GM12892 (cell line): ENCODE data around the gene COG5.

ENCODE experiments used
- DNase-seq: peaks from one replicate; pipeline ENCODE4 v3.0.0; 2011; ENCODE audit not compliant: insufficient read length
- FAIRE-seq: peaks from 2 replicates; lab custom pipeline; 2011; peaks lifted over from hg19 to GRCh38; lab: Jason Lieb, UNC
- POLR2A ChIP-seq: IDR thresholded peaks from 2 replicates; pipeline ENCODE4 v1.6.1; 2011; ENCODE audit warnings: low read depth, low read length, control low read depth
- POLR2AphosphoS5 ChIP-seq: IDR thresholded peaks from 2 replicates; pipeline ENCODE4 v1.6.1; 2011; ENCODE audit warnings: low read depth, low read length, control low read depth
- TAF1 ChIP-seq: IDR thresholded peaks from 2 replicates; pipeline ENCODE4 v1.6.1; 2011; ENCODE audit warnings: low read depth, mild to moderate bottlenecking, control low read depth, low read length, borderline replicate concordance

Gene COG5

GRCh38 chr7:107373354-107373753, 190.4 kb downstream of the COG5 start:
- FAIRE-seq (no peak), DNase-seq (no peak)
- no peak for TF ChIP-seq POLR2AphosphoS5
- no peak for TF ChIP-seq POLR2A
- TF ChIP-seq TAF1 = no peak

- TF ChIP-seq POLR2A = no peak
- TF ChIP-seq TAF1 = no peak
- no peak for TF ChIP-seq POLR2AphosphoS5
- DNase-seq = no peak
- FAIRE-seq = no peak
Observed at GRCh38 chr7:107372298-107372697, 191.4 kb downstream of the COG5 start.

- TF ChIP-seq POLR2AphosphoS5 = no peak
- TF ChIP-seq POLR2A = no peak
- TF ChIP-seq TAF1 = no peak
- DNase-seq (no peak), FAIRE-seq (no peak)
Observed at GRCh38 chr7:107370816-107371215, 192.9 kb downstream of the COG5 start.

GRCh38 chr7:107364787-107365186, 198.9 kb downstream of the COG5 start:
- DNase-seq (no peak), FAIRE-seq (no peak)
- TF ChIP-seq POLR2AphosphoS5 (no peak), POLR2A (no peak), TAF1 (no peak)

- FAIRE-seq (no peak), DNase-seq (no peak)
- TF ChIP-seq TAF1 (no peak), POLR2A (no peak), POLR2AphosphoS5 (no peak)
Observed at GRCh38 chr7:107359520-107360316, 204.0 kb downstream of the COG5 start.

GRCh38 chr7:107355616-107356015, 208.1 kb downstream of the COG5 start:
- no peak for TF ChIP-seq TAF1
- TF ChIP-seq POLR2AphosphoS5 = no peak
- TF ChIP-seq POLR2A = no peak
- DNase-seq (no peak), FAIRE-seq (no peak)

- DNase-seq = no peak
- no peak for TF ChIP-seq TAF1
- no peak for TF ChIP-seq POLR2AphosphoS5
- TF ChIP-seq POLR2A = no peak
- no peak for FAIRE-seq
Observed at GRCh38 chr7:107354640-107355039, 209.1 kb downstream of the COG5 start.

- TF ChIP-seq TAF1 = no peak
- DNase-seq (no peak), FAIRE-seq (no peak)
Observed at GRCh38 chr7:107353701-107354100, 210.0 kb downstream of the COG5 start.

- FAIRE-seq (no peak), DNase-seq (no peak)
- no peak for TF ChIP-seq TAF1
Observed at GRCh38 chr7:107345898-107346297, 217.8 kb downstream of the COG5 start.

GRCh38 chr7:107344799-107345198, 218.9 kb downstream of the COG5 start:
- FAIRE-seq = peak; percentile 75

GRCh38 chr7:107344286-107344685, 219.4 kb downstream of the COG5 start:
- no peak for TF ChIP-seq TAF1
- no peak for TF ChIP-seq POLR2A
- DNase-seq (no peak), FAIRE-seq (no peak)

More at GRCh38 chr7:107344799-107345198, 218.9 kb downstream of the COG5 start:
- no peak for TF ChIP-seq POLR2AphosphoS5
- no peak for DNase-seq

GRCh38 chr7:107338080-107338479, 225.6 kb downstream of the COG5 start:
- TF ChIP-seq TAF1 (no peak), POLR2AphosphoS5 (no peak), POLR2A (no peak)
- FAIRE-seq (no peak), DNase-seq (no peak)
